ENCODE results near the gene PAX6.

- TF ChIP-seq, protein P1, sequence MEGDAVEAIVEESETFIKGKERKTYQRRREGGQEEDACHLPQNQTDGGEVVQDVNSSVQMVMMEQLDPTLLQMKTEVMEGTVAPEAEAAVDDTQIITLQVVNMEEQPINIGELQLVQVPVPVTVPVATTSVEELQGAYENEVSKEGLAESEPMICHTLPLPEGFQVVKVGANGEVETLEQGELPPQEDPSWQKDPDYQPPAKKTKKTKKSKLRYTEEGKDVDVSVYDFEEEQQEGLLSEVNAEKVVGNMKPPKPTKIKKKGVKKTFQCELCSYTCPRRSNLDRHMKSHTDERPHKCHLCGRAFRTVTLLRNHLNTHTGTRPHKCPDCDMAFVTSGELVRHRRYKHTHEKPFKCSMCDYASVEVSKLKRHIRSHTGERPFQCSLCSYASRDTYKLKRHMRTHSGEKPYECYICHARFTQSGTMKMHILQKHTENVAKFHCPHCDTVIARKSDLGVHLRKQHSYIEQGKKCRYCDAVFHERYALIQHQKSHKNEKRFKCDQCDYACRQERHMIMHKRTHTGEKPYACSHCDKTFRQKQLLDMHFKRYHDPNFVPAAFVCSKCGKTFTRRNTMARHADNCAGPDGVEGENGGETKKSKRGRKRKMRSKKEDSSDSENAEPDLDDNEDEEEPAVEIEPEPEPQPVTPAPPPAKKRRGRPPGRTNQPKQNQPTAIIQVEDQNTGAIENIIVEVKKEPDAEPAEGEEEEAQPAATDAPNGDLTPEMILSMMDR (optimal IDR thresholded peaks at IDR 0.05 in 1 of 3, IDR thresholded peaks at IDR 0.05 in 1 of 3, conservative IDR thresholded peaks at IDR 0.05 in 1 of 3; ENCODE audit: extremely low read depth in 1 of 3, insufficient read depth in 2 of 3, low read length in 3 of 3) = no peak
- no peak for TF ChIP-seq EZH2 (IDR thresholded peaks at IDR 0.05; ENCODE audit: low read length)
Observed at GRCh38 chr11:31844351-31844750, 33.2 kb upstream of the PAX6 start.

Measured in keratinocyte (primary cell).